Gastroesophageal sphincter (tissue), 3 donors: ENCODE results near the gene SGIP1.

ENCODE experiments used
- POLR2A ChIP-seq, 2 donors: fragments of 450-650 bp; IDR thresholded peaks; one replicate each; pipeline ENCODE4 v1.6.1; 2017; ENCODE audit warnings: antibody characterized with exemption in 2 of 2, mild to moderate bottlenecking in 2 of 2, moderate library complexity in 1 of 2
- TF ChIP-seq, protein P1 (sequence below), 4 experiments: fragments of 200-600 bp in 2 of 4; fragments of 450-650 bp in 2 of 4; sonication (generic) in 1 of 4; IDR thresholded peaks; one replicate each; pipeline ENCODE4 v1.5.1; 2017 to 2019; ENCODE audit warnings: antibody characterized with exemption in 4 of 4, mild to moderate bottlenecking in 2 of 4, moderate library complexity in 2 of 4

DNA sequence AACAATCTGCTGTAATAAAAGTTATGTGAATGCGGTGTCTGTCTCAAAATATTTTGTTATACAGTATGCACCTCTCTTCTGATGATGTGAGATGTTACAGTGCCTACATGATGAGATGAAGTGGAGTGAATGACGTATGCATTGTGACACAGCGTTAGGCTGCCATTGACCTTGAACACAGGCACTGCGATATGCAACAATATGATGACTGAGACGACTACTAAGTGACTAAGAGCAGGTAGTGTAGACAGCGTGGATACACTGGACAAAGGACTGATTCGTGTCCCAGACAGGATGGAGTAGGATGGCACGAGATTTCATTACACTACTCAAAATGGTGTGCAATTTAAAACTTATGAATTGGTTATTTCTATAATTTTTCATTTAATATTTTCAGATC is 8.4 kb downstream of the SGIP1 start:
- TF ChIP-seq, protein P1, sequence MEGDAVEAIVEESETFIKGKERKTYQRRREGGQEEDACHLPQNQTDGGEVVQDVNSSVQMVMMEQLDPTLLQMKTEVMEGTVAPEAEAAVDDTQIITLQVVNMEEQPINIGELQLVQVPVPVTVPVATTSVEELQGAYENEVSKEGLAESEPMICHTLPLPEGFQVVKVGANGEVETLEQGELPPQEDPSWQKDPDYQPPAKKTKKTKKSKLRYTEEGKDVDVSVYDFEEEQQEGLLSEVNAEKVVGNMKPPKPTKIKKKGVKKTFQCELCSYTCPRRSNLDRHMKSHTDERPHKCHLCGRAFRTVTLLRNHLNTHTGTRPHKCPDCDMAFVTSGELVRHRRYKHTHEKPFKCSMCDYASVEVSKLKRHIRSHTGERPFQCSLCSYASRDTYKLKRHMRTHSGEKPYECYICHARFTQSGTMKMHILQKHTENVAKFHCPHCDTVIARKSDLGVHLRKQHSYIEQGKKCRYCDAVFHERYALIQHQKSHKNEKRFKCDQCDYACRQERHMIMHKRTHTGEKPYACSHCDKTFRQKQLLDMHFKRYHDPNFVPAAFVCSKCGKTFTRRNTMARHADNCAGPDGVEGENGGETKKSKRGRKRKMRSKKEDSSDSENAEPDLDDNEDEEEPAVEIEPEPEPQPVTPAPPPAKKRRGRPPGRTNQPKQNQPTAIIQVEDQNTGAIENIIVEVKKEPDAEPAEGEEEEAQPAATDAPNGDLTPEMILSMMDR (IDR thresholded peaks at IDR 0.05) = no peak
- TF ChIP-seq POLR2A (IDR thresholded peaks at IDR 0.05) = no peak
